Measurements from ENCODE around the gene MCFD2. TPM values are rescaled to one million over a fixed set of nuclear protein-coding genes. Genes with fewer than 3 reads are reported as not detected.

The MCFD2 gene
- total RNA-seq, 1 donor from 2014 or later = 72.3 TPM

Other genes starting within 250 kb of the MCFD2 start
- 24.2 TPM for gene SOCS5, start 216.5 kb downstream of the MCFD2 start, total RNA-seq
- gene TTC7A, start 25.4 kb upstream of the MCFD2 start, total RNA-seq = 20.6 TPM
- not detected for gene STPG4, start 239.5 kb upstream of the MCFD2 start, total RNA-seq

Data from ureter (tissue), 1 donor.